OCI-LY7 (cell line): ENCODE results near the gene NUDT13. TPM values are rescaled to one million over a fixed set of nuclear protein-coding genes. Genes with fewer than 3 reads are reported as not detected.

ENCODE experiments used
- BruUV-seq: library from RNA; stranded (reverse); fragments of 400-500 nt; replicated peaks from 2 replicates; lab custom pipeline; 2021; lab: Mats Ljungman, UMichigan
- CTCF ChIA-PET: fragments of 300-600 bp; sonication (Branson Sonifier 250); formaldehyde crosslinking; loops from one replicate; lab custom pipeline; 2022; ENCODE audit warnings: antibody characterized with exemption; ENCODE audit not compliant: unreplicated experiment; lab: Charles Lee
- POLR2A ChIA-PET: fragments of 300-600 bp; sonication (Branson Sonifier 250); formaldehyde crosslinking; loops from one replicate; lab custom pipeline; 2022; ENCODE audit warnings: antibody characterized with exemption; lab: Charles Lee
- DNase-seq: peaks from one replicate; pipeline ENCODE4 v3.0.0-alpha.2; 2015; ENCODE audit warnings: low spot score
- H2AFZ ChIP-seq: fragments of 200-600 bp; sonication (generic), shearing (Covaris generic); 2 replicates; pipeline ENCODE4 v1.6.1; 2014; ENCODE audit warnings: mild to moderate bottlenecking, antibody characterized with exemption, low read length, moderate library complexity
- H3K27ac ChIP-seq: fragments of 200-600 bp; sonication (generic); 2 replicates; pipeline ENCODE4 v1.5.1; 2014; ENCODE audit warnings: mixed run types, low read depth, mild to moderate bottlenecking, moderate library complexity, low read length, inconsistent platforms; ENCODE audit not compliant: poor library complexity, severe bottlenecking
- H3K36me3 ChIP-seq: fragments of 200-600 bp; sonication (generic); 2 replicates; pipeline ENCODE4 v1.6.1; 2014; ENCODE audit warnings: mild to moderate bottlenecking, antibody characterized with exemption, low read length, moderate library complexity, mixed read lengths; ENCODE audit not compliant: insufficient read depth
- H3K4me1 ChIP-seq: fragments of 200-600 bp; sonication (generic); 2 replicates; pipeline ENCODE4 v1.5.1; 2014; ENCODE audit warnings: mild to moderate bottlenecking, low read length; ENCODE audit not compliant: insufficient read depth, poor library complexity, severe bottlenecking
- H3K4me2 ChIP-seq: fragments of 200-600 bp; sonication (generic); 2 replicates; pipeline ENCODE4 v1.6.1; 2014; ENCODE audit warnings: mild to moderate bottlenecking, low read length
- H3K4me3 ChIP-seq: fragments of 200-600 bp; sonication (generic); 2 replicates; pipeline ENCODE4 v1.5.1; 2014; ENCODE audit warnings: mild to moderate bottlenecking, low read depth, low read length; ENCODE audit not compliant: poor library complexity, severe bottlenecking
- H3K79me2 ChIP-seq: fragments of 200-600 bp; sonication (generic); 2 replicates; pipeline ENCODE4 v1.6.1; 2016; ENCODE audit warnings: low read depth, mild to moderate bottlenecking, low read length, moderate library complexity, mixed read lengths; ENCODE audit not compliant: insufficient read depth
- H3K9me2 ChIP-seq: fragments of 200-600 bp; sonication (generic); 2 replicates; pipeline ENCODE4 v1.6.1; 2016; ENCODE audit warnings: mild to moderate bottlenecking, low read length, mixed read lengths; ENCODE audit not compliant: insufficient read depth
- H3K9me3 ChIP-seq: fragments of 200-600 bp; sonication (generic); 2 replicates; pipeline ENCODE4 v1.6.1; 2014; ENCODE audit warnings: mild to moderate bottlenecking, mixed run types, low read length, mixed read lengths
- H4K20me1 ChIP-seq: fragments of 200-600 bp; sonication (generic); 2 replicates; pipeline ENCODE4 v1.6.1; 2014; ENCODE audit warnings: mild to moderate bottlenecking, antibody characterized with exemption, low read length, moderate library complexity, mixed read lengths; ENCODE audit not compliant: insufficient read depth
- EZH2phosphoT487 ChIP-seq: fragments of 200-600 bp; sonication (generic); IDR thresholded peaks from 2 replicates; pipeline ENCODE4 v1.6.1; 2018; ENCODE audit warnings: low read depth, borderline replicate concordance, mild to moderate bottlenecking, mixed run types, antibody characterized with exemption, low read length, moderate library complexity, mixed read lengths
- intact Hi-C: fragments of 100-400 bp; cut with micrococcal nuclease; formaldehyde crosslinking; loops from one replicate; pipeline ENCODE4 v1.10.0; 2022; ENCODE audit not compliant: unreplicated experiment
- total RNA-seq, 2 experiments: library from RNA; depleted of rRNA in 1 of 2; stranded (reverse); fragments of >200 nt in 1 of 2; shearing (Covaris generic) in 1 of 2; gene quantifications; 2 replicates each; pipeline ENCODE4 v1.2.3, GENCODE V29; 2014 to 2022
- TF ChIP-seq, protein P1 (sequence below): fragments of 200-600 bp; sonication (generic); conservative IDR thresholded peaks from 2 replicates; pipeline ENCODE4 v1.5.1; 2014; ENCODE audit warnings: mild to moderate bottlenecking, antibody characterized with exemption, low read length, moderate library complexity, mixed read lengths

Gene NUDT13
- total RNA-seq, 2 experiments from 2014 or later: not detected

DNA sequence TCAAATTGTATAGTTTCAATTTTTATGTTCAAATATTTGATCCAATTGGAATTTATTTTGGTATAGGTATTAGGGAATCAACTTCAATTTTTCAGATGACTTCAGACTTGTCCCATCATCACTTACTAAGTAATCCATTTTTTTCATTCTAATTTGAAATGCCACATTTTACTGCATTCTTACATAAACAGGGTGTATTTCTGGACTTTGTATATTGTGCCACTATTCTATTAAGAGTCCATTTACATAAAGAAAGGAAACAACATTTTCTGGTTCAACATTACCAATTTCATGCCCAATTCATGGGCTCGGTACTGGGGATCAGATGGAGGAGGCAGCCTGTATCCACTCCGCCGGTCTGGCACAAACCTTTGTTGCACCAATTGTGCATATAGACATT, 41.8 kb downstream of the NUDT13 start:
- TF ChIP-seq, protein P1, sequence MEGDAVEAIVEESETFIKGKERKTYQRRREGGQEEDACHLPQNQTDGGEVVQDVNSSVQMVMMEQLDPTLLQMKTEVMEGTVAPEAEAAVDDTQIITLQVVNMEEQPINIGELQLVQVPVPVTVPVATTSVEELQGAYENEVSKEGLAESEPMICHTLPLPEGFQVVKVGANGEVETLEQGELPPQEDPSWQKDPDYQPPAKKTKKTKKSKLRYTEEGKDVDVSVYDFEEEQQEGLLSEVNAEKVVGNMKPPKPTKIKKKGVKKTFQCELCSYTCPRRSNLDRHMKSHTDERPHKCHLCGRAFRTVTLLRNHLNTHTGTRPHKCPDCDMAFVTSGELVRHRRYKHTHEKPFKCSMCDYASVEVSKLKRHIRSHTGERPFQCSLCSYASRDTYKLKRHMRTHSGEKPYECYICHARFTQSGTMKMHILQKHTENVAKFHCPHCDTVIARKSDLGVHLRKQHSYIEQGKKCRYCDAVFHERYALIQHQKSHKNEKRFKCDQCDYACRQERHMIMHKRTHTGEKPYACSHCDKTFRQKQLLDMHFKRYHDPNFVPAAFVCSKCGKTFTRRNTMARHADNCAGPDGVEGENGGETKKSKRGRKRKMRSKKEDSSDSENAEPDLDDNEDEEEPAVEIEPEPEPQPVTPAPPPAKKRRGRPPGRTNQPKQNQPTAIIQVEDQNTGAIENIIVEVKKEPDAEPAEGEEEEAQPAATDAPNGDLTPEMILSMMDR: no peak
- no peak for TF ChIP-seq EZH2phosphoT487
- BruUV-seq: TSS peak; percentile 21
- Histone ChIP-seq H4K20me1 (no peaks in the 10 kb centered on the region), H3K4me1 (no peaks in the 10 kb centered on the region), H3K9me2 (no peaks in the 10 kb centered on the region), H3K36me3 (peaks cover 75% of the 10 kb centered on the region), H3K79me2 (no peaks in the 10 kb centered on the region; the same call in 1 of the 2 replicates), H3K27ac (no peak overlapping the region), H3K4me3 (no peak overlapping the region), H2AFZ (no peak overlapping the region), H3K9me3 (peaks cover 6% of the 10 kb centered on the region; the same call in 1 of the 2 replicates), H3K4me2 (no peak overlapping the region)
- DNase-seq: no peak
- POLR2A ChIA-PET: interaction anchor here (0.6 to 1.5 kb wide), 2 partner anchors 18 to 82 kb away, joined by 3 to 4 read pairs; no protein-coding TSS in a partner anchor
- intact Hi-C loops: no loop called here
- CTCF ChIA-PET: no interaction called here

DNA sequence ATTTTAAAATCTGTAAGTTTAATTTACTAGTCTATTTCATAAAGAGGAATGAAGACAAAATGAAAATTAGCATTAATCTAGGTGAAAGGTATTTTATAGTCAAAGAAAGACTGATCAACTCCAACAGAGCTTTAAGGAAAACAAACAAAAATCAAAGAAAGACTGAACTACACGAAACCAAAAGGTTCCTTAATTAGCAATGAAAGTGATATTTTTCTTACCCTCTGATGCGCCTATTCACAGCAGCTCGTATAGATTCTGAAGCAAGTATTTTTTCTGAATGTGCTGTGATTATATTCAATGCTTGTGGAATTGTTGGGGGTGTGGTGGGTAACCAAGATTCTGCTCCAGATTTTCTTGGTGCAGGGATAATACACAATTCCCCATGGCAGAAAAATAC, 45.8 kb downstream of the NUDT13 start:
- Histone ChIP-seq H3K4me1 (no peaks in the 10 kb centered on the region), H3K9me2 (no peaks in the 10 kb centered on the region), H3K27ac (no peak overlapping the region), H3K9me3 (peaks cover 6% of the 10 kb centered on the region; the same call in 1 of the 2 replicates), H3K79me2 (peaks cover 21% of the 10 kb centered on the region), H3K36me3 (peaks cover 74% of the 10 kb centered on the region), H3K4me3 (no peak overlapping the region), H3K4me2 (no peak overlapping the region), H4K20me1 (no peaks in the 10 kb centered on the region), H2AFZ (no peak overlapping the region)
- BruUV-seq: no TSS peak
- no peak for DNase-seq
- POLR2A ChIA-PET: interaction anchor here (0.6 to 1.0 kb wide), 2 partner anchors 13 to 859 kb away, joined by 3 to 7 read pairs; no protein-coding TSS in a partner anchor
- no peak for TF ChIP-seq EZH2phosphoT487
- TF ChIP-seq, protein P1: no peak
- intact Hi-C loops: no loop called here
- CTCF ChIA-PET: no interaction called here

DNA sequence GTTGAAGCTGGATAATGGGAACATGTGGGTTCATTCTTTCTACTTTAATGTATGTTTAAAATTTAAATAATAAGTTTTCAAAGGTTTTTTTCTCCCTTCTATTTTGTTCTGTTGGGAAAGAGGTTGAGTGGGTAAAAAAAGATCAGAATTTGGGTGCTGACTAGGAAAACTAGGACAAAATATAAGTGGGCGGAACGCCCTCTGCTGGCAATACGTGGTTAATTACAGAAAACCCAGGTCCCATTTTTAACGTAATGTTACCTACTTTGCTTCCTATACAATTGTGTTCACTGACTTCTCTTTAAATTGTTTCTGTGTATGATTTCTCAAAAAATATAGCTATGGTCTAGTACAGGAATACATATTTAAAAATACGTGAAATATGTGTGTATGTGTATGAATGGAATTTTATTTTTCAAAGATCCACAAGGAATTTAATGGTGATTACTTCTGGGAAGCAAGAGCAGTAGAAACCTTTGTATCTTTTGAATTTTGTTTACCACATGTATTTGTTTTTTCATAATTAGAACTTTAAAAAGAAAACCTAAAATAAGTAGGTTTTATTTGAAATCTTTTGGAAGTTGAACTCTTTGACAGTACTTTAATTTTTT, 48.9 kb downstream of the NUDT13 start:
- intact Hi-C loops: loop anchor here (2.0 kb wide), 1 partner anchor 62 kb away; the partner anchor contains the start of gene P4HA1
- H4K20me1 ChIP-seq: no peaks in the 10 kb centered on the region
- 0 out of 2 replicates have a peak, but pooled peaks cover 6% of the 10 kb centered on the region for H3K9me3 ChIP-seq
- H2AFZ ChIP-seq: no peak overlapping the region
- CTCF ChIA-PET: interaction anchor here (0.6 kb wide), 1 partner anchor 62 kb away, joined by 3 read pairs; the partner anchor contains the start of gene P4HA1
- peaks cover 74% of the 10 kb centered on the region for H3K36me3 ChIP-seq
- H3K27ac ChIP-seq: no peak overlapping the region
- no peaks in the 10 kb centered on the region for H3K9me2 ChIP-seq
- H3K79me2 ChIP-seq: peaks cover 51% of the 10 kb centered on the region
- no peak overlapping the region for H3K4me3 ChIP-seq
- POLR2A ChIA-PET: interaction anchor here (1.6 kb wide), 1 partner anchor 64 kb away, joined by 7 read pairs; no protein-coding TSS in a partner anchor
- DNase-seq: peak; percentile 64
- no peak for TF ChIP-seq EZH2phosphoT487
- TF ChIP-seq, protein P1: peak; percentile 96
- TSS peak; percentile 39 for BruUV-seq
- no peaks in the 10 kb centered on the region for H3K4me1 ChIP-seq
- H3K4me2 ChIP-seq: no peak overlapping the region
